Ramos (cell line): Measurements from ENCODE around the gene ACOT11.
"Not testable (repeated sequence)": the region's sequence is repeated elsewhere in the genome, so short reads cannot be mapped to it uniquely, and the experiment has no call there.

ENCODE experiments used
- in situ Hi-C: fragments of 300-500 bp; cut with MboI; formaldehyde crosslinking; loops from one replicate; pipeline ENCODE4 v1.14.3; 2022; ENCODE audit warnings: low sequenced_read_pairs; ENCODE audit not compliant: unreplicated experiment

The ACOT11 gene

GRCh38 chr1:54636461-54637446 is 88.7 kb downstream of the ACOT11 start:
- in situ Hi-C loops: not testable (repeated sequence)

GRCh38 chr1:54640361-54640760 is 92.3 kb downstream of the ACOT11 start:
- in situ Hi-C loops: no loop called here

- in situ Hi-C loops: no loop called here
Measured at GRCh38 chr1:54640863-54641836, 93.1 kb downstream of the ACOT11 start, which contains the start of gene MROH7. Gene MROH7, plus strand, starts transcription at chr1:54641786. Its CDS starts 11,141 bp downstream, at chr1:54652927.

- in situ Hi-C loops: no loop called here
Measured at GRCh38 chr1:54643736-54644135, 95.7 kb downstream of the ACOT11 start.

- in situ Hi-C loops: no loop called here
Measured at GRCh38 chr1:54645806-54646676, 98.0 kb downstream of the ACOT11 start.

GRCh38 chr1:54649130-54649898 is 101.3 kb downstream of the ACOT11 start:
- in situ Hi-C loops: no loop called here

GRCh38 chr1:54649921-54650320 is 101.9 kb downstream of the ACOT11 start:
- in situ Hi-C loops: no loop called here

- in situ Hi-C loops: no loop called here
Measured at GRCh38 chr1:54650417-54650816, 102.4 kb downstream of the ACOT11 start.

- in situ Hi-C loops: no loop called here
Measured at GRCh38 chr1:54651608-54652007, 103.6 kb downstream of the ACOT11 start.

GRCh38 chr1:54652168-54652567 is 104.1 kb downstream of the ACOT11 start:
- in situ Hi-C loops: no loop called here

GRCh38 chr1:54653036-54653435 is 105.0 kb downstream of the ACOT11 start:
- in situ Hi-C loops: no loop called here

GRCh38 chr1:54658164-54658913 is 110.3 kb downstream of the ACOT11 start:
- in situ Hi-C loops: no loop called here
